WTC11 (cell line): Measurements from ENCODE around the gene C2CD2. TPM values are rescaled to one million over a fixed set of nuclear protein-coding genes. Genes with fewer than 3 reads are reported as not detected.
"Not testable (repeated sequence)": the region's sequence is repeated elsewhere in the genome, so short reads cannot be mapped to it uniquely, and the experiment has no call there.

ENCODE experiments used
- ATAC-seq: fragments of 200-7000 bp; cut with Tn5 transposase; 2 replicates; pipeline ENCODE4 v1.10.0; 2021; ENCODE audit warnings: mild to moderate bottlenecking, moderate library complexity
- CTCF ChIA-PET: fragments of 300-600 bp; sonication (Branson Sonifier 250); formaldehyde crosslinking; loops from one replicate; lab custom pipeline; 2021; ENCODE audit warnings: antibody characterized with exemption; lab: Charles Lee
- POLR2A ChIA-PET: fragments of 350-600 bp; sonication (Branson Sonifier 250); formaldehyde crosslinking; loops from one replicate; lab custom pipeline; 2021; ENCODE audit warnings: antibody characterized with exemption; lab: Charles Lee
- DNase-seq: peaks from one replicate; pipeline ENCODE4 v3.0.0; 2021; ENCODE audit warnings: low spot score
- H3K27ac Mint-ChIP-seq: 2 replicates; pipeline ENCODE4 v1.8.0; 2021; ENCODE audit warnings: mixed read lengths
- H3K27me3 Mint-ChIP-seq: 2 replicates; pipeline ENCODE4 v1.8.0; 2021; ENCODE audit warnings: low read depth, mild to moderate bottlenecking, moderate library complexity, mixed read lengths
- H3K36me3 Mint-ChIP-seq: 2 replicates; pipeline ENCODE4 v1.8.0; 2021; ENCODE audit warnings: mixed read lengths
- H3K4me1 Mint-ChIP-seq: 2 replicates; pipeline ENCODE4 v1.8.0; 2022; ENCODE audit warnings: mixed read lengths
- H3K4me3 Mint-ChIP-seq: 2 replicates; pipeline ENCODE4 v1.8.0; 2021; ENCODE audit warnings: mild to moderate bottlenecking, moderate library complexity, mixed read lengths
- H3K9me3 Mint-ChIP-seq: 2 replicates; pipeline ENCODE4 v1.8.0; 2021; ENCODE audit warnings: mixed read lengths
- ARID4B ChIP-seq: sonication (generic); formaldehyde crosslinking; IDR thresholded peaks from 2 replicates; pipeline ENCODE4 v1.8.0; 2023; ENCODE audit warnings: missing genetic modification reagents, mild to moderate bottlenecking, borderline replicate concordance
- ATF3 ChIP-seq: sonication (generic); formaldehyde crosslinking; conservative IDR thresholded peaks from 2 replicates; pipeline ENCODE4 v1.8.1; 2022; ENCODE audit warnings: mild to moderate bottlenecking, missing genetic modification reagents
- FOXP1 ChIP-seq: sonication (generic); formaldehyde crosslinking; IDR thresholded peaks from 2 replicates; pipeline ENCODE4 v1.8.0; 2022; ENCODE audit warnings: missing genetic modification reagents, mild to moderate bottlenecking, moderate library complexity, borderline replicate concordance
- GRHL2 ChIP-seq: fragments of 250-450 bp; sonication (Bioruptor Pico); IDR thresholded peaks from 2 replicates; pipeline ENCODE4 v1.8.0; 2022; ENCODE audit warnings: mild to moderate bottlenecking, moderate library complexity; ENCODE audit not compliant: insufficient replicate concordance, severe bottlenecking
- IRF1 ChIP-seq: sonication (generic); formaldehyde crosslinking; IDR thresholded peaks from 2 replicates; pipeline ENCODE4 v1.8.0; 2023; ENCODE audit warnings: missing genetic modification reagents
- KAT7 ChIP-seq: sonication (generic); formaldehyde crosslinking; IDR thresholded peaks from 2 replicates; pipeline ENCODE4 v1.8.1; 2023; ENCODE audit warnings: missing genetic modification reagents, mild to moderate bottlenecking, borderline replicate concordance
- MYBL2 ChIP-seq: sonication (generic); formaldehyde crosslinking; IDR thresholded peaks from 2 replicates; pipeline ENCODE4 v1.8.1; 2023; ENCODE audit warnings: mild to moderate bottlenecking, moderate library complexity, missing genetic modification reagents
- NFE2L1 ChIP-seq: sonication (generic); formaldehyde crosslinking; IDR thresholded peaks from 2 replicates; pipeline ENCODE4 v1.8.1; 2023; ENCODE audit warnings: missing genetic modification reagents
- OVOL2 ChIP-seq: fragments of 250-450 bp; sonication (Bioruptor Pico); IDR thresholded peaks from 2 replicates; pipeline ENCODE4 v1.9.0; 2021; ENCODE audit warnings: mild to moderate bottlenecking, borderline replicate concordance
- PREB ChIP-seq: sonication (generic); formaldehyde crosslinking; IDR thresholded peaks from 2 replicates; pipeline ENCODE4 v1.8.1; 2022; ENCODE audit warnings: mild to moderate bottlenecking, missing genetic modification reagents, moderate library complexity, borderline replicate concordance
- TP53 ChIP-seq: sonication (generic); formaldehyde crosslinking; IDR thresholded peaks from 2 replicates; pipeline ENCODE4 v1.8.1; 2023; ENCODE audit warnings: mild to moderate bottlenecking, missing genetic modification reagents
- USF2 ChIP-seq: sonication (generic); formaldehyde crosslinking; IDR thresholded peaks from 2 replicates; pipeline ENCODE4 v1.8.1; 2023; ENCODE audit warnings: mild to moderate bottlenecking, missing genetic modification reagents, moderate library complexity
- ZNF232 ChIP-seq: sonication (generic); formaldehyde crosslinking; IDR thresholded peaks from 2 replicates; pipeline ENCODE4 v1.8.0; 2022; ENCODE audit warnings: mild to moderate bottlenecking, missing genetic modification reagents
- ZNF281 ChIP-seq: sonication (generic); formaldehyde crosslinking; IDR thresholded peaks from 2 replicates; pipeline ENCODE4 v1.8.0; 2023; ENCODE audit warnings: mild to moderate bottlenecking, missing genetic modification reagents
- ZNF512 ChIP-seq: sonication (generic); formaldehyde crosslinking; IDR thresholded peaks from 2 replicates; pipeline ENCODE4 v1.8.1; 2022; ENCODE audit warnings: missing genetic modification reagents, borderline replicate concordance
- total RNA-seq: library from RNA; stranded (reverse); gene quantifications from 3 replicates; pipeline ENCODE4 v1.2.3, GENCODE V29; 2021

The C2CD2 gene
- total RNA-seq, 1 experiment from 2014 or later = 11.2 TPM

GRCh38 chr21:41995577-41995976 lies 41.8 kb upstream of the C2CD2 start:
- ChIA-PET POLR2A (no interaction called here), CTCF (no interaction called here)
- TF ChIP-seq ARID4B = no peak
- no peak for TF ChIP-seq ZNF232 (CRISPR knock-in tag)
- no peak for TF ChIP-seq NFE2L1
- Mint-ChIP-seq H3K36me3 (peaks cover 79% of the 10 kb centered on the region), H3K4me3 (no peak overlapping the region), H3K27ac (no peak overlapping the region), H3K27me3 (peaks cover 3% of the 10 kb centered on the region; the same call in 1 of the 2 replicates), H3K4me1 (no peaks in the 10 kb centered on the region), H3K9me3 (peaks cover 31% of the 10 kb centered on the region)
- DNase-seq = no peak
- no peak for ATAC-seq

- DNase-seq, H3K4me3 Mint-ChIP-seq, H3K27me3 Mint-ChIP-seq, H3K27ac Mint-ChIP-seq, ATAC-seq, H3K4me1 Mint-ChIP-seq, POLR2A ChIA-PET, CTCF ChIA-PET: not testable (repeated sequence)
- peaks cover 31% of the 10 kb centered on the region for H3K9me3 Mint-ChIP-seq
- peaks cover 79% of the 10 kb centered on the region for H3K36me3 Mint-ChIP-seq
Observed at GRCh38 chr21:41994613-41995012, 40.8 kb upstream of the C2CD2 start.

- no peaks in the 10 kb centered on the region for H3K4me1 Mint-ChIP-seq
- peaks cover 3% of the 10 kb centered on the region; the same call in 1 of the 2 replicates for H3K27me3 Mint-ChIP-seq
- CTCF ChIA-PET = no interaction called here
- H3K9me3 Mint-ChIP-seq = peaks cover 28% of the 10 kb centered on the region
- DNase-seq (no peak), ATAC-seq (no peak)
- H3K36me3 Mint-ChIP-seq = peaks cover 76% of the 10 kb centered on the region
- POLR2A ChIA-PET = no interaction called here
- no peak overlapping the region for H3K27ac Mint-ChIP-seq
- no peak overlapping the region for H3K4me3 Mint-ChIP-seq
- no peak for TF ChIP-seq KAT7 (CRISPR knock-in tag)
- TF ChIP-seq USF2 (CRISPR knock-in tag) = no peak
- TF ChIP-seq FOXP1 (CRISPR knock-in tag) = no peak
- TF ChIP-seq TP53 (CRISPR knock-in tag) = no peak
- TF ChIP-seq OVOL2 = no peak
- TF ChIP-seq ATF3 (CRISPR knock-in tag) = no peak
- TF ChIP-seq IRF1 (CRISPR knock-in tag) = no peak
- no peak for TF ChIP-seq ZNF281 (CRISPR knock-in tag)
- no peak for TF ChIP-seq PREB (CRISPR knock-in tag)
- no peak for TF ChIP-seq MYBL2 (CRISPR knock-in tag)
- no peak for TF ChIP-seq ZNF512 (CRISPR knock-in tag)
- no peak for TF ChIP-seq GRHL2 (CRISPR knock-in tag)
Observed at GRCh38 chr21:41993744-41994143, 39.9 kb upstream of the C2CD2 start.
